Measurements from ENCODE around the gene SLC51B.

DNA sequence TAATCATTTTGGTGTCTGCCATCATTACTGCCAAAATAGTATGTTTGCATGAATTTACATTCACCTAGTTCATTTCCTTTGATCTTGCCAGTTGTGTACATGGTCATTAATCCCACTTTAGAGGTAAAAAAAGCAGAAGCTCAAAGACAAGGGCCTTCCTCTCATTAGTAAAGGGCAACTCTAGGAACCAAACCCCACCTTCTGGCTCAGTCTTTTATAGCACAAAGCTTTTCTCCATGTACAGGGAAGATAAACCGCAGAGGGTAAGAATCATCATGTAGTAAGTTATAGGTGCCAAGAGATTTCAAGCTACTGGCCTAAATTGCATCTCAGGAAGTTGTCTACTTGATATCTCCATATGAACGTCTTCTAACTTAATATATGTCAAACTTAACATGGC, 36.2 kb upstream of the SLC51B start:
- TF ChIP-seq CTCF (IDR thresholded peaks at IDR 0.05; ENCODE audit: low read depth, low read length) (peak; percentile 49), EZH2phosphoT487 (IDR thresholded peaks at IDR 0.05; ENCODE audit: low read depth) (no peak)
